ENCODE results near the gene DENND4A. TPM values are rescaled to one million over a fixed set of nuclear protein-coding genes. Genes with fewer than 3 reads are reported as not detected.
"Not testable (repeated sequence)": the region's sequence is repeated elsewhere in the genome, so short reads cannot be mapped to it uniquely, and the experiment has no call there.

The DENND4A gene
- total RNA-seq, 1 donor from 2014 or later = 76.6 TPM

DNA sequence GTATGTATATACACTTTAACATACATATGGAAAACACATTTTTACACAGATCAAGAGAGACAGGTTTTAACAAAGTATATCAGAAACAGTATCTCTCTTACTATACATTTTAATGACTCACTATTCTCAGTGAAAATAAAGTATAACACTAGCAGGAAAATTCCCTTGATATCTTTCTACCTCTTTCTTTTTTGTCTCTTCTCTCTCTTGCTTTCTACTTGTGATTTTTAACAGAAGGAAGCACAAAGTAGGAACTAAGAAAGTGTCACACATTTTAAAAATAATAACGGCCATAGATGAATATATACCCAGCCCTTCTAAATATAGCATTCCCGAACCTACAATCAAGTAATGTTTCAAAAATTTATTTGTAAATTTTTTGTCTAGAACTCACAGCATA lies 4.8 kb downstream of the DENND4A start:
- DNase-seq = no peak

DNA sequence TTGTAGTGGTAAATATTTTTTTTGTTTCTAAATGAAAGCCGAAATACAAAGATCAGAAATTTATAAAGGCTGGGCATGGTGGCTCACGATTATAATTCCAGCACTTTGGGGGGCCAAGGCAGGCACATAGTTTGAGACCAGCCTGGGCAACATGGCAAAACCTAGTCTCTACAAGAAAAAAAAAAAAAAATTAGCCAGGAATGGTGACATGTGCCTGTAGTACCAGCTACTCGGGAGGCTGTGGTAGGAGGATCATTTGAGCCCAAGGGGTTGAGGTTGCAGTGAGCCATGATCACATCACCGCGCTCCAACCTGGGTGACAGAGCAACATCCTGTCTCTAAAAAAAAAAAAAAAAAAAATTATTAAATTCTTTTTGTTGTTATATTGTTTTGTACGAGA lies 6.9 kb downstream of the DENND4A start:
- DNase-seq = no peak

DNA sequence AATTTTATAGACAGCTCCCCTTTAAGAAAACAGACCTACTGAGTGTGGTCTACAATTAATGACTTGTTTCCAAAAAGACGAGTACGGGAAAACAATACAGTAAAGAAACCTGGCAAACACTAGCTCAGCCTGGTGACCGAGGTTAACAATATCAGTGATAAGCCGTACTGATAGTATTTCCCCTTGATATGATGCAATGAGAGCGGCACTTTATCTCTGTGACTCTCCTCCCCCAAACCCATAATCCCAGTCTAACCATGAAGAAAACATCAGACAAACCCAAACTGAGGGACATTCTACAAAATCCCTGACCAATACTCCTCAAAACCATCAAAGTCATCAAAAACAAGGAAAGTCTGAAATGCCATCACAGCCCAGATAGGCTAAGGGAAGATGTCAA lies 8.2 kb downstream of the DENND4A start:
- no peak for DNase-seq

DNA sequence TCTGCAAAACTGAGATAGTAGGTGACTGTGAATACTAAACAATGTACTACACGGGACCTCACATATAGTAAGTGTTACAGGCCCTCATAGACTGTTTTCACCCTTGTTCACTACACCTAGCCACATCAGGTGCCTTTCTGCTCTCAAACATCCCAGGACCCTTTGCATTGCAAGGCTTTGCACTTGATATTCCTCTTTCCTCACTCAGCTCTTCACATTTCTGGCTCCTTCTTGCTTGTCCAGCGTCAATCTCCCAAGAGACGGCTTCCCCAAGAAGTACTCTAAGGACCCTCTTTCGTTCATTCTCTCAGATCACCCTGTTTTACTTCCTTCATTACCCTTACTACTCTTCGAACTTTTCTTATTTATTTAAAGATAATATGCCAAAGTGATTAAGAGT lies 10.0 kb downstream of the DENND4A start:
- DNase-seq = no peak

DNA sequence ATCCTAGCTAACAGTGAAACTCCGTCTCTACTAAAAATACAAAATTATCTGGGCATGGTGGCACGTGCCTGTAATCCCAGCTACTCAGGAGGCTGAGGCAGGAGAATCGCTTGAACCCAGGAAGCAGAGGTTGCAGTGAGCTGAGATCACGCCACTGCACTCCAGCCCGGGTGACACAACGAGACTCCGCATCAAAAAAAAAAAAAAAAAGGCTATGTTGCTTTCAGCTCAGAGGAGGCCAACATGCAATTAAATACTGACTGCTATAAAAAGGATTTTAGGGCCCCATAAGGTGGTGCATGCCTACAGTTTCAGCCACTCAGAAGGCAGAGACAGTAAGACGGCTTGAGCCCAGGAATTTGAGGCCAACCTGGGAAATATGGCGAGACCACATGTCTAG lies 13.4 kb downstream of the DENND4A start:
- not testable (repeated sequence) for DNase-seq

DNA sequence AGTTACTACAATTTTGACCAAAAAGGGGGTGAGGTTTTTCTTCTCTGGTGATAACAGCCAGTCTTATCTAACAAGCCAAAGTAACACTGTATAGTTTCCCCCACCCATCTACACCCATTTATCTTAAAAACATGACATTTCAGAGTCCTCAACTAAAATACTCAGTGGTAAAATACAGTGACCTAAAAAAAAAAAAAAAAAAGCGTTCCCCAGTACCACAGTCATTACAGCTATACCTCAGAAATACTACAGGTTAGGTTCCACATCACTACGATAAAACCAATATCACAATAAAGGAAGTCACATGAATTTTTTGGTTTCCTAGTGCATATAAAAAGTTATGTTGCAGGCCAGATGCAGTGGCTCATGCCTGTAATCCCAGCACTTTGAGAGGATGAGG lies 13.8 kb downstream of the DENND4A start:
- no peak for DNase-seq

DNA sequence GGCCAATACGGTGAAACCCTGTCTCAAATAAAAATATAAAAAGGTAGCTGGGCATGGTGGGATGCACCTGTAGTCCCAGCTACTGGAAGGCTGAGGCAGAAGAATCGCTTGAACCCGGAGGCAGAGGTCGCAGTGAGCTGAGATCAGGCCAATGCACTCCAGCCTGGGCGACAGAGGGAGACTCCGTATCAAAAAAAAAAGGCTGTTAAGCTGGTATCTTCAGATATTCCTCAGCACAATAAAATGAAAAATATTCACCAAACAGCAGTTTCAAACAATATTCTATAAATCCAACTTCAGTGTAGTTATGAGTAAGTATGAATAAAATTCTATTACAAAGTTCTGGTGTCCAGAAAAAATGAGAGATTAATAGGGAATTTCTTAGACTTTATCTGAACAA lies 14.2 kb downstream of the DENND4A start:
- DNase-seq = no peak

DNA sequence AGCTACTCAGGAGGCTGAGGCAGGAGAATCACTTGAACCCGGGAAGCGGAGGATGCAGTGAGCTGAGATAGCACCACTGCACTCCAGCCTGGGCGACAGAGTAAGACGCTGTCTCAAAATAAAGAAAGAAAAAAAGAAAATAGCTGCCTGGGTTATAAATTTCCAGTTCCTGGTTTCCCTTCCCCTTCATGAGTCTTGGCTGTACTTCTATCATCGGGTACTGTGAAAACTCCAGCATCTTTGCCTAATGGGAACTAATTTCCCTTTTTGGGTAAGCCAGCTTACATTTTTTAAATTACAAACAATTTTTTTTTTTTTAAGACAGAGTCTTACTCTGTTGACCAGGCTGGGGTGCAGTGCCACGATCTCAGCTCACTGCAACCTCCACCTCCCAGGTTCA lies 15.0 kb downstream of the DENND4A start:
- no peak for DNase-seq

DNA sequence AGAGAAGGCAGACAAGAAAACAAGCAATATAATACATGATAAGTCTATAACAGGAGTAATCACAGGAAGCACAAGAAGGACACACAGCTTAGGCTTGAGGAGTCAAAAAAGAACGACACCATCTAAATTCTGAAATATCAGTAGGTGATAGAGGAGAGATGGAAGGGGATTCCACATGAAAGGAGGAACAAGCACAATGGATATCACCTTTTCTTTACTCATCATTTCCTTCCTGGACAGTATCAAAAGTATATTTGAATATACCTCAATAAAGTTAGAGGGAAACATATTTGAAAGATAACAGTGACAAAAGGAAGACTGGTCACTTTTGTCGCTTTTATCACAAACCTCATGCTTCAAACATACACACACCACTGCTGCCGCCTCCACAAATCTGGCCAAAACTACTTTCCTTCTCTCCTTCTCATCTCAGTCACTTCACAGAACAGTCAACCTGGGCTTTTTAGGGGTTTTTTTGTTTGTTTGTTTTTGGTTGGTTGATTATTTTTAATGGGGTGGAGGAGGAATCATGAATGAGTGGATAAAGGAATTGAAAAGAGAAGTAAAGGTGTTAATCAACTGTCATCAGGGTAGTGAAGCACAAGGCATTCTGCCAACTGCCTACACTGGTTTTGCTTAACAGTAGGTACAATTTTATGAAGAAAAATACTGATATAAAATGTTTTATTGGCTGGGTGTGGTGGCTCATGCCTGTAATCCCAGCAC lies 18.5 kb downstream of the DENND4A start:
- DNase-seq = no peak

DNA sequence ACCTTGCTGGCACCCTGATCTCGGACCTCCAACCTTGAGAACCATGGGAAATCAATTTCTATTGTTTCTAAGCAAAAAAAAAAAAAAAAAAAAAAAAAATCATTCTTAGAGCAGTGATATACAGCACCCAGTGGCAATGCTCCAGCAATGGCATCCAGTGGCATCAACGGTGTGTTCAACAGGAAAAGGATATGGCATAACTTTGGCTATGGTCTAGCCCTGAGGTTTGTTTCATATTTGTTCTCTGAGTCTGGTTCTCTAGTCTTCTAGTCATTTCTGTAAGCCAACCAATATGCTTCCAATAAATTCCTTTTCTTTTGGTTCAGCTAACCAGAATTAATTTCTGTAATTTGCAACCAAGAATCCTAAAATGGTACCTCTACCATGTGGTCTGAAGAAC lies 19.2 kb downstream of the DENND4A start:
- no peak for DNase-seq

DNA sequence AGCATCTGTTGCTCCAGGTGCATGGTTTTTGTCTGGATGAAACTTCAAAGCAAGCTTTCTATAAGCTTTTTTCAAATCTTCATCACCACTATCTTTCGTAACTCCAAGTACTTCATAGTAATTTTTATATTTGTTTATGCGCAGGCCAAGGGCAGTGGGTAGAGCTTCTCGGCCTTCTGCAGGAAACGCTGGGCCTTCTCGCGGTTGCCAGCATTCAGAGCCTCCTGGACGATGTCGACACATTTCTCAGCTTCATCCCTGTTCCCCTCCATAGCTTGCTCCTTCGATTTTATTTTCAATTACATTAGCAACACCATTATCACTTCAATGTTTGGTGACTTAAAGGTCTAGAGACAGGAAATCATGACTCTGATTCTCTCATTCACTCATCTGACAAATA lies 20.2 kb downstream of the DENND4A start:
- no peak for DNase-seq

DNA sequence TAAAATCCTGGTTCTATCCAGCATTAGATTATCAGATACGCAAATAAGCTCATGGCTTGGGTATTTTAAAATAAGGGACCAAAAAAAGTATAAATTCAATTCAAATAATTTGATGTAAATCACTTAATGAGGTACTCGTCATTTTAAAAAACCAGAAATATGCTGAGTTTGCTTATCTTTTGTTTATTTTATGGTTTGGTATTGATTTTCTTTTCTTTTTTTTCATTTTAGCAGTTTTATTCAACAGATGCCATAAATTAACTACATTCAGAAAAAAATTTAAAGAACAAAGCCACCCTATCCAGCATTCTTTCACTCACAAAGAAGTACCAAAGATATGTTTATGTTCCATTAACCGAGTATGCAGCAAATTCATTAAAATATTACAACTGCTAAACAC lies 22.6 kb downstream of the DENND4A start:
- DNase-seq = no peak

DNA sequence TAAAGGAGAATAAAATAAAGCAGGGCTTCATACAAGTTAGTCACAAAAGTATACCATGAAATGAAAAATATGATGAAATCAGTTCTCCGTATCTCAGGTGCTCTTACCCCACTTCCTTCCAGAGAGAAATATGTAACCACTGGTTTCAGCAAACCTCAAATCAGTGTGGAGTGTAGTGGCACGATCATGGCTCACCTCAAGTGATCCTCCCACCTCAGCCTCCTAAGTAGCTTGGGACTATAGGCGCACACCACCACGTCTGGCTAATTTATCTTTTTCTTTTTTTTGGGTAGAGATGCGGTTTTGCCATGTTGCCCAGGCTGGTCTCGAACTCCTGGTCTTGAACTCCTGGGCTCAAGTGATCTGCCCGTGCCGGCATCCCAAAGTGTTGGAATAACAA lies 24.2 kb downstream of the DENND4A start:
- no peak for DNase-seq

DNA sequence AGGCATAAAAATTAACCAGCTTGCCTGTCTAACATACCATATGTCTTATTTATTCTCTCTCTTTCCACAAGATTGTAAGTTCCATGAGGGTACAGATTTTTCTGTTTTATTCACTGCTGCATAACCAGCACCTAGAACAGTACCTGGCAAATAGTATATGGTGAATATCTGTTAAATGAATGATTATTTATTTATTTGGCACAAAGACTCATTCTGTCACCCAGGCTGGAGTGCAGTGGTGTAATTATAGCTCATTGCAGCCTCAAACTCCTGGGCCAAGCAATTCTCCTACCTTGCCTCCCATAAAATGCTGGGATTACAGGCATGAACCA lies 24.9 kb downstream of the DENND4A start:
- no peak for DNase-seq

DNA sequence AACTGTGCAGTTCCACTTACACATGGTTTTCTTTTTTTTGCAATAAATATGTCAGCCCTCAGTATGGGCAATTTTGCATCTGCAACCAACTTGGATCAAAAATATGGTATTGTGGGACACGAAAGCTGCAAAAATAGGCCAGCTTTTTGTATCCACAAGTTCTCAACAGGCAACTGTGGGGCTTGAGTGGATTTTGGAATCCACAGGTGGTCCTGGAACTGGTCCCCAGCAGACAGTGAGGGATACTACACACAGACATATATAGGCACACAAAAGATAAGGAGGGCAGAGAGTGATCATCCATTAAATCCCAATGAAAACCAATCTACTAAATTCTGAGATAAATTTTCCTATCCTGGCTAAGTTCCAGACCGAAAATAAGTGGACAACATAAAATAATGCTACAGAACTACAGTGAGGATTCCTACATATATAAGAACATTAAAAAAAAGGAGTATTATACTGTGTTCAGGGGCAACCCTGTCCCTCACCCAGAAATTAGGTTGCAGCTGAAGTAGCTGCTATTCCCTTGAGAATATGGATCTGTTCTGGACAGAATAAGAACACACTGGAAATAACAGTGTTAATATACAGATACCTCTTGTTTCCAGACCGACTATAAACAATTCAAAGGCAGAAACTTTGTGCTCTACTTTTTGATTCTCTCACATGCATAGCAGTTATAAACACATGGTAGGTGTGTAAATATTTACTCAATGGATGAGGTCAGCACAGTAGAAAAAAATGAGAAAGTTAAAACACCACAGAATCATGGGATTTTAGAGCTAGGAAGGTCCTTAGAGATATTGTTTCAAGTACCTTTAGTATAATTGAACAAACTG lies 25.4 kb downstream of the DENND4A start:
- DNase-seq = no peak

DNA sequence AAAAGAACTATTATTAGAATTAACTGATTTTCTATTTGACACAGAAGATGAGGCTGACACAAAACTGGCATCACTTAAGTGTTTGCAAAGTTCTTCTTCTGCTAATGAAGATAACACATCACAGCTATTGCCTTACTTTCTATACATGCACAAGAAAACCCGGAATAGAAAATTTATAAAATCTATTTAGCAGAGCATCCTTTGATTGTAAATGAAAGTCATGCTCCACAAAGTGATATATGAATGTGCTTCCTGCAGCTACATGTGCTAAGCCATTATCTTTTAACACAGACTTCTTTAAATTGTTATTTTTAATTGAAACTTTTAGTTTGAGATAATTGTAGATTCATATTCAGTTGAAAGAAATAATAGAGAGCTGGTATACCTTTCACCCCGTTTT lies 27.0 kb downstream of the DENND4A start:
- no peak for DNase-seq

DNA sequence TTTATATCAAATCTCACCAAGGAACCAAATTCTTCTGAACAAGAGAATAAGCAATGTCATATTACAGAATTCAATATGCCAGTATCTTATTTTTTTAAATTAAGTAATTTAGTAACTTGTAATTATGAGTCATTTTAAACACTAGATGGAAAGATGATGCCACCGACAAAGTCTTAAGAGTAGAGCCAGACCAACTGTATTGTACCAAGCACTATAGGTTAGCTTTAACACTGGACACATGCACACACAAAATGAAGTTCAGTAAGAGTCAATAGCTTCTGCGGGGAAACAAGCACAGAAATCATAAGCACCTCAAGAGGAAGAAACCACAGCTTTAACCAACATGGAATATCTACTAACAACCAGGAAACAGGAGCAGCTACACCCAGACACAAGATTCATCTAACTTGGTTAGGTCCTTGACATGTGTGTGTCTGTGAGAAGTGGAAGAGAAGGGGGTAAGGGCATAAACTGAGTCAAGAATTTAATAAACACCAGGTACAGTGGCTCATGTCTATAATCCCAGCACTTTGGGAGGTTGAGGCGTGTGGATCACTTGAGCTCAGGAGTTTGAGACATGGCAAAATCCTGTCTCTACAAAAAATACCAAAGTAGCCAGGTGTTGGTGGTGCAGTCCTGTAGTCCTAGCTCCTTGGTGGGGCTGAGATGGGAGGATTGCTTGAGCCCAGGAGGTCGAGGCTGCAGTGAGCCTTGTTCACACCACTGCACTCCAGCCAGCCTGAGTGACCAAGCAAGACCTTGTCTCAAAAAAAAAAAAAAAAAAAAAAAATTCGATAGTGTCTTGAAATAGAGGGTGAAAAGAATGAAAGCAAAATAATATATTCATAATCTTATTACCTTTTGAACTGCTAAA lies 28.9 kb downstream of the DENND4A start:
- no peak for DNase-seq

DNA sequence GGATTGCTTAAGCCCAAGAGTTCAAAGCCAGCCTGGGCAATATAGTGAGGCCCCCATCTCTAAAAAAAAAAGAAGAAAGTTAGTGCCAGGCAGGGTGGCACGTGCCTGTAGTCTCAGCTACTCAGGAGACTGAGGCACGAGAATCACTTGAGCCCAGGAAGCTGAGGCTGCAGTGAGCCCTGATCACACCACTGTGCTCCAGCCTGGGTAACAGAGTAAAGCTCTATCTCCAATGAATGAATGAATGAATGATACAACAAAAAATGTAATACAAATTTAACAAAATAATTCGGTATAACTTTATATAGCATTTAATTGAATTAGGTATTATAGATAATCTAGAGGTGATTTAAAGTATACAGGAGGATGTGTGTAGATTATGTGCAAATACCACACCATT lies 29.7 kb downstream of the DENND4A start:
- DNase-seq = no peak

DNA sequence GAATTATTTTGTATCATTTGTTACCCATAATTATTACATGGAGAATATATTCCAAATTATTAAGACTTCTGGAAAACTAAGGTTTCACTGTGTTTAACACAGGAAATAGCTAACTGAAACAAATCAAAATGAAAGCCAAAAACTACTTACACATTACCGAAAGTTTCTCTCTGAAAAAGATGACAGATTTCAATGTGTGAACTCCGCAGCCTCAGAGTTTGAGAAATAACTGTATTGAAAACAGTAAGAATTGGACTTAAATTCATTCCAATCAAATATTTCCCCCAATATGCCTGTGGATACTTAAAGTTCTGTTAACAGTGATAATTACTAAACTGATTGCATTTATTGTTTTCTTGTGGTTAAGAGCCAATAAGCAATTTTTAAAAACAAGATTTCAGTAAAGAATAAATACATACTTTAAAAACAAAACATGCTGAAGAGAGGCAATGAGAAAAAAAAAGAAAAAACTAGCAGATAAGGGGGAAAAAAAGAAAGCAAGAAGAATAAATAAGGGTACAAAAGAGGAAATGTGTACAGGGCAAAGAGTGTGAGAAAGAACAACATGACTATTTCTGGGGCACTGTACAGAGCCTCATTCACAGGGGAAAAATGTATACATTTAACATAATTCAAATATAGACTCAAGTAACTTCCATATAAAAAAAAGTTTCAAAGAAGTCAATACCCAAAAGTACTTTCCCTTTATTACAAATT lies 30.7 kb downstream of the DENND4A start:
- no peak for DNase-seq

DNA sequence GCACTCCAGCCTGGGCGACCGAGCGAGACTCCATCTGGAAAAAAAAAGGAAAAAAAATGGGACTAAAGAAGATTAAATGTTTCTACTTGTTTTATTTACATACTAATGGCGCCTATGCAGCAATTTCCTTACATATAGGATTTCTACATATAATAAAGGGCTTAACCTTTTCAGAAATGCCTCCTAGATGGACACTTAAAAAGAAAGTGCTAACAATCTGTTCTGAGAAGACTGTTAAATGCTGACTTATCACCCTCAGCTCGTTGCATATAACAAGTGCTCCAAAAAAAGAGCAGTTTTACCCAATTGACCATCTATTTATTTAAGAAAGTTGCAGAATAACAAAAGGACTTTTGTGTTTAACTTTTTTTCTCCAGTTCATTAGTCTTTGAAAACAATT lies 32.7 kb downstream of the DENND4A start:
- no peak for DNase-seq

DNA sequence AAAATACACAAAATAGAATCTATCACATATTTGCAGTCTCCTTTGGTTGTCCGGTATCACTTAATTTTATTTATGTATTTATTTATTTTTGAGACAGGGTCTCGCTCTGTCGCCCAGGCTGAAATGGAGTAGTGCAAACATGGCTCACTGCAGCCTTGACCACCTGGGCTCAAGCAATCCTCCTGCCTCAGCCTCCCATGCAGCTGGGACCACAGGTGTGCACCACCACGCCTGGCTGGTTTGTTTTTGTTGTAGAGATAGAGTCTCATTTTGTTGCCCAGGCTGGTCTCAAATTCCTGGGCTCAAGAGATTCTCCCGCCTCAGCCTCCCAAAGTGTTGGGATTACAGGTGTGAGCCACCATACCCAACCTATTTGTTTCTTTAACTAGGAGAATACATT lies 33.9 kb downstream of the DENND4A start:
- DNase-seq = no peak

DNA sequence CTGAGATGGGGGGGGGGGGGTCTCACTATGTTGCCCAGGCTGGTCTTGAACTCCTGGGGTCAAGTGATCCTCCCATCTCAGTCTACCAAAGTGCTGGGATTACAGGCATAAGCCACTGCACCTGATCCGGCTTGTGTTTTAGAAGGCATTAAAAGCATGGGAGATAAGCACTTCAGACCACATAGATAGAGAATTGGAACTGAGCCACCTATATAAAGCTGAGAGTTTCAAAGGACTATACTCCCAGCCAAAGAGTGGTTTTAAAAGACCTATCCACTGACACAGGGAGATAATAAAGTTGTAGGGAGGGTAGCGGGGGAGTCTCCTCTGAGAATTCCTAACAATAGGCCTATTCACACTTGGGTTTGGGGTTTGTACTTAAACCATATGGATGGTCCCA lies 34.8 kb downstream of the DENND4A start:
- DNase-seq = no peak
